ENCODE data around the gene KCNG3. TPM values are rescaled to one million over a fixed set of nuclear protein-coding genes. Genes with fewer than 3 reads are reported as not detected.
A peak's percentile ranks its signal among the peaks of the same experiment; 100 is the strongest.

The KCNG3 gene
- total and polyA plus RNA-seq, 2 of the 13 experiments (the other 11 are each of a cell fraction or from before 2014, with no cell fraction given), result 2.8 to 4.8 TPM

DNA sequence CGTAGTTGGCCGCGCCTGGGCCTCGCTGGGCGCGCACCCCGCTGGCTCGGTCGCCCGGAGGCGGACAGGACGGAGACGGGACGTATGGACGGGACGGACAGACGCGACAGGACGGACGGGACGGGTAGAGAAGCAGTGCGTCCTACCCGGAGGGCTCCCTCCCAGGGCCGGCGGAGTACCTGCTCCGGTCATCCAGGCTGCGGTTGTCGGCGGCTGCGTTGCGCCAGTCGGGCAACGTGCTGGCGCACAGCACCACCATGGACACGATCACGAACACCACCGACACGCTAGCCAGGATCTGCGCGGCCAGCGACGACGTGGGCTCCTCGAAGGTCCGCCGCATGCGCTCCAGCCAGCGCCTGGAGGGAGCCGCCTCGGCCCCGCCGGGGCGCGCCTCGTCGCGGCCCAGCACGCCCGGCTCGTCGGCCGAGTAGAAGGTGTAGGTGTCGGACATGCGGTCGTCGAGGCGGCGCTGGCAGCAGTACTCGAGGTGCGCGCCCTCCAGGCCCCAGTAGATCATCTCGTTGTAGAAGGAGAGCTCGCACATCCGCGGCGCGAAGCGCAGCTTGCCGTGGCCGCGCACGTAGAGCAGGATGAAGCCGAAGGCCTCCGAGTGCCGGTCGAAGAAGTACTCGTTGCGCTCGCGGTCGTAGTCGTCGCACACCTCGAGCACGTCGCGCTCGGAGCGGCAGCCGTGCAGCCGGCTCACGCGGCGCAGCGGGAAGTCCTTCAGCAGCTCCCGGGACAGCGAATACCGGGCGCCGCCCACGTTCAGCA lies 903 bp downstream of the KCNG3 start (continued):
- no peak for TF ChIP-seq TSC22D2 (CRISPR knock-in tag; IDR thresholded peaks at IDR 0.05; ENCODE audit: borderline replicate concordance)
- TF ChIP-seq RERE (CRISPR knock-in tag; IDR thresholded peaks at IDR 0.05; ENCODE audit: low read depth), result no peak
- TF ChIP-seq, protein P1, sequence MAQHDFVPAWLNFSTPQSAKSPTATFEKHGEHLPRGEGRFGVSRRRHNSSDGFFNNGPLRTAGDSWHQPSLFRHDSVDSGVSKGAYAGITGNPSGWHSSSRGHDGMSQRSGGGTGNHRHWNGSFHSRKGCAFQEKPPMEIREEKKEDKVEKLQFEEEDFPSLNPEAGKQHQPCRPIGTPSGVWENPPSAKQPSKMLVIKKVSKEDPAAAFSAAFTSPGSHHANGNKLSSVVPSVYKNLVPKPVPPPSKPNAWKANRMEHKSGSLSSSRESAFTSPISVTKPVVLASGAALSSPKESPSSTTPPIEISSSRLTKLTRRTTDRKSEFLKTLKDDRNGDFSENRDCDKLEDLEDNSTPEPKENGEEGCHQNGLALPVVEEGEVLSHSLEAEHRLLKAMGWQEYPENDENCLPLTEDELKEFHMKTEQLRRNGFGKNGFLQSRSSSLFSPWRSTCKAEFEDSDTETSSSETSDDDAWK (CRISPR knock-in tag; IDR thresholded peaks at IDR 0.05), result no peak
- no peak for TF ChIP-seq ZNF619 (CRISPR knock-in tag; IDR thresholded peaks at IDR 0.05)
- TF ChIP-seq YEATS2 (CRISPR knock-in tag; IDR thresholded peaks at IDR 0.05; ENCODE audit: borderline replicate concordance), result no peak
- no peak; the same call in 1 of the 2 replicates for TF ChIP-seq POGZ (CRISPR knock-in tag; IDR thresholded peaks at IDR 0.05)
- no peak for TF ChIP-seq TRAFD1 (CRISPR knock-in tag; IDR thresholded peaks at IDR 0.05; ENCODE audit: borderline replicate concordance)
- no peak for TF ChIP-seq ZMYM2 (CRISPR knock-in tag; IDR thresholded peaks at IDR 0.05)
- no peak; the same call in 1 of the 2 replicates for TF ChIP-seq ZNF292 (CRISPR knock-in tag; IDR thresholded peaks at IDR 0.05; ENCODE audit: borderline replicate concordance, low read depth)
- 0 out of 2 replicates have a peak, but pooled peaks have one; percentile 32 for TF ChIP-seq HINFP (CRISPR knock-in tag; IDR thresholded peaks at IDR 0.05; ENCODE audit: low read depth)
- no peak for TF ChIP-seq ZFP1 (CRISPR knock-in tag; IDR thresholded peaks at IDR 0.05)
- no peak for TF ChIP-seq ZNF670 (CRISPR knock-in tag; IDR thresholded peaks at IDR 0.05; ENCODE audit: borderline replicate concordance)
- TF ChIP-seq HNF4G (IDR thresholded peaks at IDR 0.05; ENCODE audit: borderline replicate concordance, low read depth, low read length), result no peak
- TF ChIP-seq HNF4G (CRISPR knock-in tag; IDR thresholded peaks at IDR 0.05; ENCODE audit: borderline replicate concordance, low read depth), result no peak
- TF ChIP-seq ZNF788 (CRISPR knock-in tag; IDR thresholded peaks at IDR 0.05; ENCODE audit: borderline replicate concordance), result peak; percentile 84
- TF ChIP-seq EZH2 (conservative IDR thresholded peaks at IDR 0.05; ENCODE audit: low read depth, low read length), result no peak
- 0 out of 2 replicates have a peak, but pooled peaks have one; percentile 20 for TF ChIP-seq NFYC (CRISPR knock-in tag; IDR thresholded peaks at IDR 0.05)
- peak; percentile 49 for TF ChIP-seq AGO2 (optimal IDR thresholded peaks at IDR 0.05; ENCODE audit: low read depth, low read length)
- 0 out of 2 replicates have a peak, but pooled peaks have one; percentile 25 for TF ChIP-seq NFKBIZ (CRISPR knock-in tag; IDR thresholded peaks at IDR 0.05)
